GM19351 (cell line): Measurements from ENCODE around the gene PPP6R2.

Experiments used
- ATAC-seq: cut with Tn5 transposase; IDR thresholded peaks from one replicate; pipeline ENCODE4 v1.9.1; 2021; ENCODE audit warnings: mild to moderate bottlenecking, moderate library complexity; ENCODE audit not compliant: unreplicated experiment

The PPP6R2 gene

GRCh38 chr22:50443197-50443596 lies 100.1 kb downstream of the PPP6R2 start:
- ATAC-seq = no peak

DNA sequence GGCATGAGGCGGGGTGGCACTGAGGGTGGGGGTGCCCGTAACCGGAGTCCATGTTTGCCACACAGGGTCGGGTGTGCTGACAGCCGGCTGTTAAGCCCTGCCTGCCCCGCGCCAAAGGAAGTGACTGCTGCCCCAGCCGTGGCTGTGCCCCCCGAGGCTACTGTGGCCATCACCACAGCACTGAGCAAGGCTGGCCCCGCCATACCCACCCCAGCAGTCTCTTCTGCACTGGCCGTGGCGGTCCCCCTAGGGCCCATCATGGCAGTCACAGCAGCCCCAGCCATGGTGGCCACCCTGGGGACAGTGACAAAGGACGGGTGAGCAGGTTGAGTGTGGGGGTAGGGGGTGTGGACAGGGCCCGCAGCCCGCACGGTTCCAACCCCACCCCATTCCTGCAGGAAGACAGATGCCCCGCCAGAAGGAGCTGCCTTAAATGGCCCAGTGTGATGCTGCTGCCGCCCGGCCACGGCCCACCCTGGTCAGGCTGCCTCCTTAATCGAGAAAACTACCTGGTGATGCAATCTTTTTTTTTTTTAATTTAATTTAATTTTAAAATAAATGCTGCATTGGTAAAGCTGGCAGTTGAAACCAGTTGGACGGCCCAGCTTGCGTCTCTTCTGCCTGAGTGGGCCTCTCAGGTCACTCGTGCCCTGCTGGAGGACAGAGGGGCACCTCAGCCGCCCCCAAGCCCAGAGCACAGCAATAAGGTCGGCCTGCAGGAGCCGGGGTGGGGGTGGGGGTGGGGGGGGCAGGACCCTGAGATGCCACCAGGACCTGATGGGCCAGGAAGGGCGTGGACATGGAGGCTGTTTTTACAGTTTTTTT lies 100.9 kb downstream of the PPP6R2 start:
- ATAC-seq = no peak

- no peak for ATAC-seq
Observed at GRCh38 chr22:50444663-50445062, 101.5 kb downstream of the PPP6R2 start.

DNA sequence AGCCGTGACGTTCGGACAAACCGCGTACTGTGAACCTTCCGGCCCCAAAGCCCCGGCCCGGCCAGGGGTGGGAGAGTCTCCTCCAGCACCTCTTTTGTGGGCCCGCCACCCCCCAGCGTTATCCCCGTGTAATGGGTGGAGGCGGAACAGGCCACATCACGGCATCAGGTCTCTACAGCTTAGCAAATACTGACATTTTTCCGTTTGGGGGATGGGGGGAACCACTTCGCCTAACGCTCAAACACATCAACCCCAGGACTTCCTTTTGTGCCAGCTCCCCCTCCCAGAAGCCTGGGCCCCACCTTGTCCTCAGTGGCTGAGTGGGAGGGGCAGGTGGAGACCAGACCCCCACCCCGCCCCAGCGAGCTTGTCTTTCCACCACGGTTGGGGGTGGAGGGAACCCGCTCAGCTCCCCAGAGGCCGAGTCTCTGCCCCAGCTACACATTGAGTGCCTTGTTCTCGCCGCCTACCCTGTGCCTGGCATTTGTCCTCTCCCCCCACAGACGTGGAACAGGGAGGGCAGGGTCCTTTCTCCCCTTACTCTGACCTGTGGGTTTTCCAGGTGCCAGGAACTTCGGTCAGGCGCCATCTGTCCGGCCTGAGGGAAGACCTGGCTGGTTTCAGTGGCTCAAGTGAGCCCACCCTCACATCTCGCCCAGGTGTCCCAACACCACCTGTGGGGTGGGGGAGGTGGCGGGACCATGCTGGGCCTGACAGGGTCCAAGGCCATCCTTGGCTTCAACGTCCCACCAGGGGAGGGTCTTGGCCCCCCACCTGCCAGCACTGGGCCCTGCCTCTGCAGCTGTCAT lies 102.1 kb downstream of the PPP6R2 start:
- ATAC-seq = no peak

GRCh38 chr22:50445880-50446707 lies 103.0 kb downstream of the PPP6R2 start:
- no peak for ATAC-seq

DNA sequence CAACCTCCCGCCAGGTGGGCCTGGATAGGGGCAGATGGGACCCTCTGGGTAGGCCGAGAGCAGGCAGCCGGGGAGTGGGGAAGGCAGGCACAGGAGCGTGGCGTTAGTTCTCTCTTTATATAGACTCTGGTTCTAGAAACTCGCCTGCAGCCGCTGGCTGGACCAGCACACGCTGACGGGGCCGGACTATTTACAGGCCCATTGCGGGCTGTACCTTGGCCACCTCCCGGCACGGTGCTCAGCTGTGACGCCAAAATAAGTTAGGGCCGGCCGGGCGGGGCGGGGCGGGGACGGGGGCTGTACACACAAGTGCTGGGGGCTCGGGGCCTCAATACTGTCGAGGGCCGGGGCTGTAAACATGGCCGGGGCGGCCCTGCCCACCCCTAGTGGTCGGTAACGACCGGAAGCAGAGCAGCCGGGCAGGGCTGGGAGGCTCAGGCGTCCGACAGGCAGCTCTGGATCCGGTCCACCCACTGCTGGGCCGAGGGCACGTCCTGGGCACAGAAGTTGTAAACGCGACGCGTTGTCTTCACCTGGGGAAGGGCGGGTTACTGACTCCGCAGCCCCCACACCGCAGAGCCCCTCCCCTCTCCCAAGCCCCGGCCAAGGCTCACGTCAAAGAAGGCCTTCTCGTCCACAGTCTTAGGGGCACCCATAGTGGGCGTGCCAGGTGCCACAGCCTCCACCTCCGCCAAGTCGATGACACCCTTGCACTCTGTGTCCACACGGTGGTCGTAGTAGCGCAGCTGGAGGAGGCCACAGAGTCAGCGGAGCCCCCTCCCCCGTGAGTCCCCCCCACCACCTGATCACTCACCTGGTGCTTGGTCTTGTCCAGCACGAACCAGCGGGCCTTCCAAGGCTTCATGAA lies 103.8 kb downstream of the PPP6R2 start:
- no peak for ATAC-seq

GRCh38 chr22:50447576-50448551 lies 104.7 kb downstream of the PPP6R2 start:
- ATAC-seq = no peak

- no peak for ATAC-seq
Observed at GRCh38 chr22:50452649-50453048, 109.5 kb downstream of the PPP6R2 start.

GRCh38 chr22:50454556-50455075 lies 111.5 kb downstream of the PPP6R2 start:
- no peak for ATAC-seq

- ATAC-seq = no peak
Observed at GRCh38 chr22:50455201-50455600, 112.1 kb downstream of the PPP6R2 start.

DNA sequence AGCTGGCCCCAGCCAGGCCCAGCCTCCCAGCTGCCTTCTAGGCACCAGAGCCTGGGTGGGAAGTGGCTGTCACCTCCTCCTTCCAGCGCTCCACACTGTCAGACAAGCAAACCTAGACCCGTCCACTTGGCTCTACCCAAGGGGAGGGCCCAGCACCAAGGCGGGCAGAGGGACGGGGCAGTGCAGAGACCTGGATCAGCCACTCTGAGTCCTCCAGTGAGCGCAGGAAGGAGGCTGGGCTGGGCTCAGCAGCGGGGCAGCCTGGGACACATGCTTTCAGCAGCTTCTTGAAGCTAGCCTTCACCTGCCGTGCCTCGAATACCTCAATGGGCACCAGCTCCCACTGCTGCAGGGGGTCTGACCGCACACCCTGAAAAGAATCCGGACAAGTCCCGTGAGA lies 112.9 kb downstream of the PPP6R2 start:
- no peak for ATAC-seq

GRCh38 chr22:50456466-50457234 lies 113.5 kb downstream of the PPP6R2 start:
- ATAC-seq = no peak

DNA sequence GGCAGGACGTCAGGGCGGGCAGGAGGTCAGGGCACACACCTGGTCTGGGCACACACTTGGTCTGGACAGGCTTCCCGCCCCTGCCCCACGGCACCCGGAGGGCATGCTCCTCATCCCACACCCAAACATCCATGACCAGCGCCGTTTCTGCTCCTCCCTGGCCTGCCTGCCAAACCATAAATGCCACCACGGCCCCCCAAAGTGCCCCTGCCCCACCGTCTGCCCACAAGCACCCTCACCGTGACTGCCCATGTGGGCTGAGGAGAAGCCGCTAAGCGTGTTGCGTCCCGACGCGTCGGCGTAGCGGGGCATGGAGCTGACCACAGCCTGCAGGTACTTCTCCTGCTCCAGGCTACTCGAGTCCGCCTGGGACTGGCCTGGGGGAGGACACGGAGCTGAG lies 115.9 kb downstream of the PPP6R2 start:
- no peak for ATAC-seq

DNA sequence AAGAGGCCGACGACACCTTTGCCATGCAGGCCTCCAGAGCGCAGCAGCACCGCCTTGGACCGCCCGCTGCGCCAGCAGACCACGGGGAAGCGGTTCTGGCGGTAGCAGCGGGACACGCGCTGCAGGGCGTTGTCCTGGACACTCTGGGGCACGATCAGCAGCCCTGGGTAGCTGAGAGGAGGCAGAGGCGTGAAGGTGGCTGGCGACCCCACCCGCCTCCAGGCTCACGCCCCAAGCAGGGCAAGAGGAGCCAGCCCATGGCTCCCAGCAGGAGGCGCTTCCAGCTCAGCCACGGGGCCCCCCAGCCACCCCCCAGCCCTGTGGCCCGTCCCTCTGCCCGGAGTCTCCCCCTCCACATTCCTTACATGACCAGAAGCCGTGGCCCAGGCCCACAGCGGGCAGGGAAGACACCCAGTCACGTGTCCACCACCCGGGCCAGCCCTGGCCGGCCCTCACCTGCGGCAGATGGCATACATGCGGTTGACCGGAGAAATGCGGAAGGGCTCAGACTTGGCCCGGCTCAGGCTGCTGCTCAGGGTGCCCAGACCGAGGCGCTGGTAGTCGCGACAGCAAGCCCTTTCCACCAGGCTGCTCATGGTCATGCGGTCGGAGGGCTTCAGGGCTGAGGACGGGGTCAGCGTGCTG lies 116.5 kb downstream of the PPP6R2 start:
- ATAC-seq = no peak

DNA sequence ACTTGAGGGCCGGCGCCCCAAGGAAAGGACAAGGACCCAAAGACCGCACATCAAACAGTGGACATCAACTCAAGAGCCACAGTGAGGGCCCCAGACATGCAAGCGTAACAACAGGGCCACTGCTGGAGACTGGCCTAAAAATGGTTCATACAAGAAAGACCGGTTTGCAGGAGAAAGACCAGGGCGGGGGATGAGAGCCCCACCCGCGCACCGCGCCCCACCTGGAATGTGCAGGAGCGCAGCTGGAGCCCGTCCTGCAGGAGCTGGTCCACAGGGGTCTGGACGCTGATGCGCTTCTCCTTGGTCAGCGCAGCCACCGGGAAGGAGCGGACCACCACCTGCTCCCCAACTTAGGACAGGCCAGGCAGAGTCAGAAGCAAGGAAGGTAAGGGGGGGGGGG lies 117.8 kb downstream of the PPP6R2 start:
- no peak for ATAC-seq

GRCh38 chr22:50461536-50461935 lies 118.4 kb downstream of the PPP6R2 start:
- ATAC-seq = no peak

DNA sequence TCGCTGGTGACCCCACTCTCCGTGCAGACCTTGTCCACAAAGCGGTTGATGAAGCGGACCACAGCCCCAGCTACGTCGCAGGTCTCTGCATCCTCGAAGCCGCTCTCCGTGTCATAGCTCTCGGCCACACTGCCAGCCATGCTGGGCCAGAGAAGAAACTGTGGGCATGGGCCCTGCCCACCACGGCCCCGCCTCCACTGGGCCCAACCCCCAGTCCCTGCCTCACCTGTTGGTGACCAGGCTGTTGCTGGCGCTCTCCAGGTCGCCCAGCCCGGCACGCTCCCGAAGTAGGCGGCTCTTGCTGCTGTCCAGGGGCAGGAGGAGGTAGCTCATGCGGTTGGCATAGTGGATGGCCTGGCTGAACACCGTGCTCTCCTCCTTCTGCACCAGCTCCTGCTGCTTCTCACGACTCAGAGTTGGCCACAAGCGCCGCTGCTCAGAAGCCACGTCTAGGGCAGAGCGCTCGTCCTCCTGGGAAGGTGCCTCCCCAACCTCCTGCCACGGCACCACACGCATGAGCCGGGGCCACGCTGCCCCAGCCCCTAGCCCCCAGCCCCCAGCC lies 118.9 kb downstream of the PPP6R2 start:
- ATAC-seq = no peak
